ENCODE data around the gene CIAO3.
"Not testable (repeated sequence)": the region's sequence is repeated elsewhere in the genome, so short reads cannot be mapped to it uniquely, and the experiment has no call there.

Gene CIAO3

DNA sequence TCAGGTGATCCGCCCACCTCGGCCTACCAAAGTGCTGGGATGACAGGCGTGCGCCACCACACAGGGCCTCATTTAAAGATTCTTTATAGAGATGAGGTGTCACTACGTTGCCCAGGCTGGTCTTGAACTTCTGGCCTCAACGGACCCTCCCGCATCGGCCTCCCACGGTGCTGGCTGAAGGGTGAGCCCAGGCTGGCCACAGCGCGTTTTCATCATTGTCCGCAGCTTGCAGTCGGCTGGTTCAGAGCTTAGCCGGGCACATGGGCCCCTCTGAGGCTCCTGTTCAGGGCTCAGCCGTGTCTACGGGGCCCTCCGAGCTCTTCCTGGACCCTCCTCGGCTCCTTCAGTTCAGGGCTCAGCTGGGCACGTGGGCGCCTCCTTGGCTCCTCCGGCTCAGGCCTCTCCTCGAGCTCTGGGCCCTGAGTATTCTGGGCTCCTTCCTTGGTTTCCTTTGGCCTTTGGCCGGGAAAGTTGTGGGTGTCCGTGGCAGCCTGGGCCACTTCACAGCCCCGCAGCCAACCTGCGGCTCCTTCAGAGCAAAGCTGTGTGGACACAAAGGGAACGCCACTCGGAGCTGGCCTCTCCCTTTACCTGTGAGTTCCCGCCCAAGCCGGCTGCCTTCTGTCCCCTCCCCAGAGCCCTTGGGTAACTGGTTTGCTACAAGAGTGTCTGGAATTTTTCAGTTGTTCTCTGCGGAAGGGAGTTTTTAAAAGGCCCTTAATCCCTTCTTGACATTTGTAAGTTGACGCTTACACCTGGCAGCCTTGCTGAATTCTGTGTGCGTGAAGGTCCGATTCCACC is 18.5 kb upstream of the CIAO3 start:
- DNase-seq = no peak

DNA sequence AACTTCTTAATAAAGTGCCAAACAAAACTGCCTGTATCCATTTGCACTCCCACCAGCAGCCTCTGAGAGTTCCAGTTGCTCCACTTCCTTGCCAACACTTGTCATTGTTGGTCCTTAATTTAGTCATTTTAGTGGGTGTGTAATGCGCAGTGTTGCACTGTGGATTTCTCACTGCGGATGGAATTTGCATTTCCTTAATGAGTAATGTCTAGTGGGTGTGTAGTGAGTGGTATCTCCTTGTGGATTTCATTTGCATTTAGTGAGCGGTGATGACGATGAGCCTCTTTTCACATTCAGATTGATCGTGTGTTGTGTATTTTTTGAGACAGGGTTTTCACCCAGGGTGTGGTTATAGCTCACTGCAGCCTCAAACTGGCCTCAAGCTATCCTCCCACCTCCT is 15.6 kb upstream of the CIAO3 start:
- no peak for DNase-seq

DNA sequence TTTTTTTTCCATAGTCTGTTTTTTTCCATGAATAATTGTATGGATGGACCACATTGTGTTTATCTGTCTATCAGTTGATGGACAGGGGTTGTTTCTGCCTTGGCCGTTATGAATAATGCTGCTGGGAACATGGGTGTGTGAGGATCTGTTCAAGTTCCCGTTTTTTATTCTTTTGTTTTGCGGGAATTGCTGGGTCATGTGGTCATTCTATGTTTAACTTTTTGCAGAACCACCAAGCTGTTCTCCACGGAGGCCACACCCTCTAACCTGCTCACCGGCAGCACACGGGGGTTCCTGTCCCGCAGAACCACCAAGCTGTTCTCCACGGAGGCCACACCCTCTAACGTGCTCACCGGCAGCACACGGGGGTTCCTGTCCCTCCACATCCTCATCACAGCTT is 13.9 kb upstream of the CIAO3 start:
- no peak for DNase-seq

DNA sequence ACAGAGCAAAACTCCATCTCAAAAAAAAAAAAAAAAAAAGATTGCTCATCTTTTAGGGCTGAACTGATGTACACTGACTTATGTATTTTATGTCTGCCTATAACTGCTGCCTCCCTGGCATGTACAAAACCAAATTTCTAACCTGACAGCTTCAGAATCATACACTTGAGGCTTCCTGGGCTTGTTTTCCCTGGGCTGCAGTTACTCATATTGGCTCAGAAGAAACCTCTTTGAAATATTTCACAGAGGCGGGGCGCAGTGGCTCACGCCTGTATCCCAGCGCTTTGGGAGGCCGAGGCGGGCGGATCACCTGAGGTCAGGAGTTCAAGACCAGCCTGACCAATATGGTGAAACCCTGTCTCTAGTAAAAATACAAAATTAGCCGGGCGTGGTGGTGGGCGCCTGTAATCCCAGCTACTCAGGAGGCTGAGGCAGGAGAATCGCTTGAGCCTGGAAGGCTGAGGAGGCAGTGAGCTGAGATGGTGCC is 13.4 kb upstream of the CIAO3 start:
- DNase-seq = not testable (repeated sequence)

DNA sequence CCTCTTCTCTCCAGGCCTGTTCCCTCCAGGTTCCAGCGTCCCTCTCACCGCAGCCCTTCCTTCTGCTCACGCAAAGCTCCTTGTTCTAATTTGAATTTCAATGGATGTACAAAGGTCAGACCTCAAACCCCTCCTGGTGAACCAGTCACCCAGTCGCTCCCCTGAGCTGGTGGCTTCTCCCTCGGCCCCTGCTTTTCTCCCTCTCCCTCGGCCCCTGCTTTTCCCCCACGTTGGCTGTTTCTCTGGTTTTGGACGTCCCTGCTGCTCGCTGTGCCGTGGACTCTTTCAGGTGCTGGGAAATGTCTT is 11.2 kb upstream of the CIAO3 start:
- peak in 1 of 2 experiments; percentile 45 for DNase-seq

DNA sequence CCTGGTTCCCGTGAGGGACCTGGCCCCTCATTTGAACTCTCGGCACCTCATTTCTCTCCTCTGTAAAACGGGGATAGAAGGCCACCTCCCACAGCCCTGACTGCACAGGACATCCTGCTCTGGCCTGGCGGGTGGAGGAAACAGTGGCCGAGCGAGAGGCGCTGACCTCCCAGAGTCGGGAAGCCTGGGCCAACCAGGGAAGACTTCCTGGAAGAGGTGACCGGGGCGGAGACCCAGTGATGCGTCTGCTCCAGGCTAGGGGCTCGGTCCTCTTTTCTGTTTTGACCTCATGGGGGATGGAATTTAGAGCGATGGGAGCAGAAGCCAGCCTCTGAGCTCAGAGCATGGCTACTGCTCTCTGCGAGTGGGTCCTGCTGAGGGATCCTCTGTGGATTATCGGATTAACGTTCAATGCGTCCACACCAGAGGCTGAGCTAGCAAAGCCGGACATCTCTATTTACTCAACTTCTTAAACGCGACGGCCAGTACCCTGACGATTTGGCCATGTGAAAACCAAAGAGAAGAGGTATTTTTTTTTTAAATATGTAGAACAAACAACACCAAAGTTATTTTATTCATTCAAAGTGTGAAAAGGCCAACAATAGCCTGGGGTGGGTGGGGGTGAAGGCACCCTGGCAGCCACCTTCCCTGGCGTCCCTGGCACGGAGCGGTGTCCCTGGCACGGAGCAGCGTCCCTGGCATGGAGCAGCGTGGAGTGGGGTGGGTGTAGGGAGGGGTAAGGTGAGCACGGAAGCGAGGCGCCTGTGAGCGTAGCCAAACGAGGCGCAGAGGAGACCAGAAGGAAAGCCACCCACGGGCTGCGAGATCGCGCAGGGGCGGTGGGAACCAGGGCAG is 10.6 kb upstream of the CIAO3 start:
- DNase-seq = no peak

DNA sequence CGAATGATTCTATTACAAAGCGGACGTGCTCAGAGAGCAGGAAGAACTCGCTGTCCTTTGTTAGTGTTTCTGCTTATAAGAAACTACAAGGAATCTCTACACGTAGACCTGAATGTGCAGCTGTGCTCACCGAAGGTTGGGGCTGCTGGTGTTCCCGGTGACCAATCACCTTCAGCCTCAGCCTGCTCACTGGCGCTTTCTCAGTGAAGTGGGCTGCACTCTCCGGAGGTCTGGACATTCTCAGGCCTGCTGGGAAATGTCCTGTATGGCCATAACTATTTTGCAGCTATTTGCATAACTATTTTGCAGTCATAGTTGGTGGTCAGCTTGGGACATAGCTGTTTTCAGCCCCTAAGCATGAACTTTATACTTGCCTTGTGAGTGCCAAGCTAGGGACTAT is 9.7 kb upstream of the CIAO3 start:
- no peak for DNase-seq

DNA sequence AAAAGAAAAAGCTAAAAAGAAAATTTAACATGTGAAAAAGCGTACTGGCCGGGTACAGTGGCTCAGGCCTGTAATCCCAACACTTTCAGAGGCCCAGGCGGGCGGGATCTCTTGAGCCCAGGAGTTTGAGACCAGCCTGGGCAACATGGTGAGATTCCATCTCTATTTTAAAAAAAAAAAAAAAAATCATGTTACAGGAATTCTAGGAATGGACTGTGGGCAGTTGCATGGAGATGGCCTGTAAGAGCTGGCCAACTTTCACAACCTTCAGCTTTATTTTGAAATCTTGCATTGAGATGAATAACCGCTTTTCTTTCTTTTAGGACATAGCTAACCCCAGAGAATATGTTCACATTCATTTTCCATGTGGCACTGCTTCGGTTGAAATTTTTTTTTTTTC is 8.2 kb upstream of the CIAO3 start:
- no peak for DNase-seq

DNA sequence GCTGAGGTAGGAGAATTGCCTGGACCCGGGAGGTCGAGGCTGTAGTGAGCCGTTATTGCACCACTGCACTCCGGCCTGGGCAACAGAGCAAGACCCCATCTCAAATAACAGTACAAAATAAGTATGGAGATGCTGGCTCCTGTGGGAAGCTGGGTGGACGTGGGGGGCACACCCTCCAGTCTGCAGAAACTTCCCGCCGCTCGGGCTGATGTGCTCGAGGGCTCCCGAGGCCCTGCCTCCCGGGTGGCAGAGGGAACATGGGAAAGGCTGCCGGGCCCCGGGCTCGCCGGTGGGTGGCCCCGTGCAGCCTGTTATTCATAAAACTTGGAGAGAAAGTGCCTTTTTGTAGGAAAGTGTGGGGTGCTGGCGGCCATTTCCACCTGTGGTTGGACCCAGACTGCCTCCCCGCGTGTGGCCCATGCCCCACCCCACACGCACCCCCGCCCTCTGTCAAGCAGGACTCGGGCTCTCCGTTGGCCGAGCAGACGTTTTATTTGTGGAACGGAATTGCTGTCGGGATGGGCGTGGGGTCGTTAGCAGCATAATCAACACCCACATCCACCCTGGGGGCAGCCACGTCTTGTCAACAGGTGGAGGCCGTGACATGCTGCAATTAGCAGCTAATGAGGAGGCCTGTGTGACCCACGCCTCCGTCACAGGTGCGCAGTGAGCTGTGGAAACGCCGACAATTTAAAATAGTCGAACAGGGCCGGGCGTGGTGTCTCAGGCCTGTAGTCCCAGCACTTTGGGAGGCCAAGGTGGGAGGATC is 7.4 kb upstream of the CIAO3 start:
- no peak for DNase-seq

DNA sequence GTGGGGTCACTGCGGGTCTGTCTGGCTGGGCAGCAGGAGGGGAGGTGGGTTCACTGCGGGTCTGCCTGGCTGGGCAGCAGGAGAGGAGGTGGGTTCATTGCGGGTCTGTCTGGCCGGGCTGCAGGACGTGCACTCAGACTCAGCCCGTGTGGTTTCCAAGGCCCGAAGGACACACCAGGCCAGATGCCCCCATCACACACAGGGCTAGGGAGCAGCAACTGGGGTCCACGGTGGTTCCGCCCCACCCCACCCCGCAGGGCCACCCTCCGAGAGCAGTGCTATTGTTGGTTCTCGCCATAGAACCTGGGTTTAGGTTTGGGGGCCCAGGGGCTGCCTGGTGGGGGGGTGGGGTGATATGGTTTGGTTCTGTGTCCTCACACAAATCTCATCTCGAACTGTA is 5.8 kb upstream of the CIAO3 start:
- DNase-seq = no peak

DNA sequence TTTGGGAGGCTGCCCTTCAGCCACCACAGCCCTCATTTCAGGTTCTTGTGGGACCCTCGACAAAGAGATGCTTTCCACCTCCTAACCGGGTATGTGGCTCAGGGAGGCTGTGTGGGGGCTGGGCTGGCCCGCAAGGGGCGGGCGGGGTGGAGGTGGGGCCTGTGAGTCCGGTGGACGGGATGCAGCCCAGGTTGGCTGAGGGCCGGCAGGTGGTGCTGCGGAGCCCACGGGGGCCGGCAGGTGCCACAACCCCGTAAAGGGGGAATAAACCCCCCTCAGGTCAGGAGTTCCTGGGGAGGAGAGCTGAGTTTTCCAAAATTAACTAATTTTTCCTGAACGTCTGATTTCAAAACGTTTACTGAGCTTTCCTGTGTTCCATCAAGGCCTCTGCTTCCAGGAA is 4.9 kb upstream of the CIAO3 start:
- peak in 1 of 2 experiments; percentile 63 for DNase-seq

DNA sequence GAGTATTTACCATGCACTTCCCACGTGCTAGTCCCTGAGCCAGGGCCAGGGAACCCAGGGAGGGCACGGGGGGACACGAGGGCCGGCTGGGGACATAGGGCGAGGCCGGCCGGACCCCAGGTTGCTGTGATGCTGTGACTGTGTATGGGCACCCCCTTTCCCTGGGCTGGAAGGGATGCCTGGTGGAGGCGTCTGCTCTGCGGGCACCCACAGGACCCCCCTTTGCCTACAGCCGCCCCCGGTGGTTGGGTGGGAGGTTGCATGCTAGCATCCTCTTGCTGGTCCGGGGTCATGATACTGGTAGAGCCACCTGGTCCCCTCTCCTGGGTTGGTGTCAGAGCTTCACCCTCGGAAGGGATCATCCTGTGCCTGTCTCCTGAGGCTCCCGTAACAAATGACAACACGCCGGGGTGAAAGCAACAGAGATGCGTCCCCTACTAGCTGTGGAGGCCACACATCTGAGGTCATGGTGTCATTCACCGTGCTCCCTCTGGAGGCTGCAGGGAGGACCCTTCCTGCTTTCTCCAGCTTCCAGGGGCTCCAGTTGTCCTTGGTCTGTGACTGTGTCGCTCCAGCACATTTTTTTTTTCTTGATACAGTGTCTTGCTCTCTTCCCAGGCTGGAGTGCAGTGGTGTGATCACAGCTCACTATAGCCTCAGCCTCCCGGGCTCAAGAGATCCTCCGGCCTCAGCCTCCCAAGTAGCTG is 3.1 kb upstream of the CIAO3 start:
- DNase-seq = no peak

DNA sequence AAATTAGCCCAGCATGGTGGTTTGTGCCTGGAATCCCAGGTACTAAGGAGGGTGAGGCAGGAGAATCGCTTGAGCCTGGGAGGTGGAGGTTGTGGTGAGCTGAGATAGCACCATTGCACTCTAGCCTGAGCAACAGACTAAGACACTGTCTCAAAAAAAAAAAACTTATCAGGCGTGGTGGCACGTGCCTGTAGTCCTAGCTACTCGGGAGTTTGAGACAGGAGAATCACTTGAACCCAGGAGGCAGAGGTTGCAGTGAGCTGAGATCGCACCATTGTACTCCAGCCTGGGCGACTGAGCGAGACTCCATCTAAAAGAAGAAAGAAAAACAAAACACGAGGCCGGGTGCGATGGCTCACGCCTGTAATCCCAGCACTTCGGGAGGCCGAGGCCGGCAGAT is 2.1 kb upstream of the CIAO3 start:
- not testable (repeated sequence) for DNase-seq

DNA sequence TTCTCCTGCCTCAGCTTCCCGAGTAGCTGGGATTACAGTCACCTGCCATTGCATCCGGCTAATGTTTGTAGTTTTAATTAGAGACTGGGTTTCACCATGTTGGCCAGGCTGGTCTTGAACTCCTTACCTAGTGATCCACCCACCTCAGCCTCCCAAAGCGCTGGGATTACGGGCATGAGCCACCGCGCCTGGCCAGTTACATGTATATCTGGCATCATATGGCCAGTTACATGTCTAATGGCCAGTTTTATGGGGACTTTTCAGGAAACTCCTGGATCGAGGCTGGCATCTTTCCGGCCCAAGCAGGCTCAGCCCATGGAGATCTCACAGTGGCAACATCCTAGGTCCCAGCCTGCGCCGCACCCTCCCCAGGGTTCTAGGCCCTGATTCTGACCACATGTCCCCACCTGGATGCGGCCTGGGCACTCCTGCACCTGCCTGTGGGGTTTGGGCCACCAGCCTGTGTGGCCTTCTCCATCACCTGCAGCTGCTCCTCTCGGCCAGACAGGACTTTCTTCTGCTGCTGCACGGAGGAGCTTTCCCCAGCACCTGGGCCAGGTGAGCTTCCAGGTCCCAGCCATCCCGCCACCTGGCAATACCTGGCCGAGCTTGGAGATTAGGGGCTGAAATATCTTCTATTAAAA is 1.3 kb upstream of the CIAO3 start:
- no peak for DNase-seq

DNA sequence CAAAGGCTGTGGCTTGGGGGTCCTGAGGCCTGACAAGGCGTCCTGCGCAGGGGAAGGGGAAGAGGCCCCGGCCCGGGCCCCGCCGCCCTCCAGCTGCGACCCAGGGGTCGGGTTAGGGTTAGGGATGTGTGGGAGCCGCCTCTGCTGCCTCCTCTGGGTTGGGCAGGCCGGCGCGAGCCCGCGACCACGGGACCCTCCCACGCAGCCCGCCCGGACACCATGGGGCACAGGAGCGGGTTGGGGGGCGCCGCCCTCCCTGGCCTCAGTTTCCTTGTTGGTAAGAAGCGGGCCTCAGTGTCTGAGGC is 386 bp downstream of the CIAO3 start:
- no peak for DNase-seq

DNA sequence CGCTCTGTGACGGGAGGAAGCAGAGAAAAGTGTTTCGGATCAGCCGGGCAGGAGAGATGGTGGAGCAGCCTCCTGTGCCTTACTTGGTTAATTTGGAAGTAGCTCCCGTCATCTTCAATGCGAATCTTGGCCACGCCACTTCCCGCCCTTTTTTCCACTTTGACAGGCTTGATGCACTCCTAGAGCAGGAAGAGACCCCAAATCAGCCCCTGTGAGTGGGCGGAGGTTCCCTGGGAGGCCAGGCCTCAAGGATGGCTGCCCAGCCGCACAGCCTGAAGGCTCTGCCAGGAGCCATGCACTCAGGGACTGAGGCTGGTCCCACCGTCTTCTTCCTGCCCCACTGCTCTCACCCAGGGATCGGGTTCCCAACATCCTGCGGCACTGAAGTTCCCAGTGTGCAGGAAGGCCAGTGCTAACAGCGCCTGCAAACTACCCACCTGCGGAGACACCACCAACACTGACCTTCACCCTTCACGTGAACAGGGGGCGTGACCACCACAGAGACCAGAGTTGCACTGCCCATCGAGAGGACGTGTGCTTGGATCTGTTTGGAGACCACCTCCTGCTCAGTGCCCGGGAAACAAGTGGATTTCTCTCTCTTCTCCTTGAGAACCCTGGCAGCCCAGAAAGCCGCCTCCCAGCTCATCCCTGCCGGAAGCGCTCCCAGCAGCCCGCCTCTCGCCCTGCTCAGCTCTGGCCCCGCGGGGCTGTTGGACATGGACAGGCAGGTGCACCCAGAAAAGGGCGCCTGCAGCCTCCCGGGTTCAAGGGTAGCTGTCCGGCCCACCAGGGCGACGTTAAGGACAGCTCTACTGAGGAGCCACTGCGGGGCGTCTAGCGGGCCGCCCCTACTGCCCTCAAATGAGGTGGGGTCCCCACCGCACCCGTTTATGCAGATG is 988 bp downstream of the CIAO3 start:
- DNase-seq = no peak

DNA sequence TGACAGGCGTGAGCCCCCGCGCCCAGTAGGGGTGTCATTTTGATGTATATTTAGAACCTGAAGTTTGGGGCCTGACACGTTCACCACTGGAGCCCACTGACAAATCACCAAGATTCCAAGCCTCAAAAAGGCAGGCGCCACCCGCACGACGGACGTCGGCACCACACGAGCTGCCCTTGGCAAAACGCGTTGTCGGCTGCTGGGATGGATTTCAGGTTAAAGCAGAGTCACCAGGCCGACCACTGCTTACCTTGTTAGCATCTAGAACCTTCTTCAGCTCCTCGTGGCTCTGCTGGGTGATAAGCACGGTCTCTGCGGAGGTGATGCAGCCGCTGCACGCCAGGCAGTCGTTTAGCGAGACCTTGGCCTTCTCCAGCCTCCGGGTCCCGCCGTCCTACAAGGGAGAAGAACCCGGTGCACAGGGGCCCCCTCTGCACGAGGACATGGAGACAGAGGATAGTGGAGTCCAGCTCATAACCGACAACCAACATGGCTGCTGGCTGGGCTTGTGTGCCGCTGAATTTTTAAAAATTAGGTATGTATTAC is 3.8 kb downstream of the CIAO3 start:
- DNase-seq = no peak

DNA sequence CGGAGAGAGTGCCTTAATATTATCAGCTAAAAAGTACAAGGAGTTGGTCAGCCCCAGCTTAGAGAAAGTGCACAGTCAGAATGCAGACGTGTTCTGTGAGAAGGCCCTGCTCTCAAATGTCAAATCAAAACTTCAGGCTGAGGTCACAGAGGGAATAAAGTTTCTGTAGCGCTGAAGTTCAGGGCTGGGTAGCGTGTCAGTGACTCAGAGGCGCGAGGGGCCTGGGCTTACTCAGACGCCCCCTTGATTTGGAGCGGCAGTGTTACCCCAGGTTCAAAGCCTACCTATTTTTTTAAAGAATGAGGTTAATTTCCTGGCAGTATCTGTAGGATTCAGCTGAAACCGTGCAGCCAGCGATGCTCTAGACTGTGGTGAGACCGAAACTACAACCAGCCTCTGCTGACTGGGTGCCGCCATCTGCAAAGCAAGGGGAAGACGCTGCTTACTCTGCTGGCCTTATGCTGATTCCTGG is 4.8 kb downstream of the CIAO3 start:
- DNase-seq = no peak

DNA sequence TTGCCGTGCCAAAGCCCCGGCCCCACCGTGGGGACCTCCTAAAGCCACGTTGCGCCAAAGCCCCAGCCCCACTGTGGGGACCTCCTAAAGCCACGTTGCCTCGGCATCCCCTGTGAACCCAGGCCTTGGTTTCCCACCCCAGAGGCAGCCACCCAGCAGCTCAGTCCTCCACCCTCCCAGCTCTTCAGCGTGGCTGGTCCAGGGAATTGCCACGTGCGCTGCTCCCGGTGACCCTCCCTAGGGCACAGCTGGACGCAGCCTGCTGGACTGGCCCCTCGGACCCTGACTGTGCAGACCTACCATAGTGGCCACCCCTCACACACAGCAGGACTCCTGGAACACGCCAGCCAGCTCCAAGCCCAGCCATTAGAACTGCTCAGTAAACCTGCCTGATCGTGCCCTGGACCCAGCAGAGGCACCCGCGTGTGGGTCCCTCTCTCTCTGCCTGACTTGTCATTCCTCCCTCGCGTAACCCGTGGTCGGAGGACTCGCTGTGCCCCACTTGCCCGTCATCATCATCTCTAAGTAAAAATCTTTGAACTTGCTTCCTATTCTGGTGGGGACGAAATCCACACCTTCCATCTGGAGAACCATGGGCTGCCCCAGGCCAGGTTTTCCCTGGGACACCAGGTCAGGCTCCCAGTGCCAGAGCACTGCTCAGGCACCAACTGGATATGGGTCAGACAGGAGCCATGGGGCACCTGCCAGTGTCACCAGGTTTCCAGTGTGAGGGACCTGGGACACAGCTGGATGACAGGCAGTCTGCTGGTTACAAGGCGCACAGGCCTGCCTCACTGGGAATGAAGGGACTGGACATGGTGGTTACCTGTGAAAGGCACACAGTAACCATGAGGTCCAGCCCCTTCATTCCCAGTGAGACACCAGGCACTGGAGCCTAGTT is 5.6 kb downstream of the CIAO3 start:
- DNase-seq = no peak

Measured in NCI-H526 (cell line).